Tibial nerve (tissue), 4 donors: ENCODE data around the gene IL9R. TPM values are rescaled to one million over a fixed set of nuclear protein-coding genes. Genes with fewer than 3 reads are reported as not detected.

Experiments
- DNase-seq, 2 donors: peaks; one replicate each; pipeline ENCODE4 v3.0.0-alpha.2; 2019; ENCODE audit warnings: low spot score in 2 of 2
- H3K27ac ChIP-seq, 4 donors: fragments of 200-600 bp; sonication (generic) in 3 of 4; one replicate each; pipeline ENCODE4 v1.5.1; 2017 to 2019; ENCODE audit warnings: mild to moderate bottlenecking in 1 of 4
- H3K27me3 ChIP-seq, 2 donors: fragments of 200-600 bp; sonication (generic) in 1 of 2; one replicate each; pipeline versions ENCODE4 v1.5.1 to v1.6.0; 2017 to 2019
- H3K36me3 ChIP-seq, 3 donors: fragments of 200-600 bp; sonication (generic); one replicate each; pipeline ENCODE4 v1.5.1; 2018 to 2019
- H3K4me1 ChIP-seq, 4 donors: fragments of 200-600 bp; sonication (generic) in 3 of 4; one replicate each; pipeline ENCODE4 v1.5.1; 2017 to 2019
- H3K4me3 ChIP-seq, 4 donors: fragments of 200-600 bp; sonication (generic) in 3 of 4; one replicate each; pipeline ENCODE4 v1.5.1; 2017 to 2019; ENCODE audit warnings: mild to moderate bottlenecking in 1 of 4, moderate library complexity in 1 of 4
- H3K9me3 ChIP-seq, 4 donors: fragments of 200-600 bp; sonication (generic) in 3 of 4; one replicate each; pipeline ENCODE4 v1.5.1; 2017 to 2019
- EP300 ChIP-seq, 2 donors: sonication (generic); formaldehyde crosslinking; IDR thresholded peaks; one replicate each; pipeline ENCODE4 v1.6.1; 2017; ENCODE audit warnings: antibody characterized with exemption in 2 of 2, mild to moderate bottlenecking in 1 of 2
- POLR2A ChIP-seq, 2 donors: fragments of 450-650 bp; IDR thresholded peaks; one replicate each; pipeline ENCODE4 v1.6.1; 2017; ENCODE audit warnings: antibody characterized with exemption in 2 of 2, mild to moderate bottlenecking in 2 of 2, moderate library complexity in 2 of 2
- WGBS, 2 donors: methylation state at CpG; one replicate each; pipeline ENCODE4 v1.1.5; 2018; 5-methylcytosine and 5-hydroxymethylcytosine counted together
- total RNA-seq, 4 donors: library from RNA; depleted of rRNA; stranded (reverse); fragments of >200 nt; gene quantifications; one replicate each; pipeline ENCODE4 v1.1.0, GENCODE V29; 2016
- TF ChIP-seq, protein P1 (sequence below), 5 experiments: fragments of 200-600 bp in 3 of 5; fragments of 450-650 bp in 2 of 5; sonication (generic) in 3 of 5; IDR thresholded peaks; one replicate each; pipeline ENCODE4 v1.5.1; 2016 to 2019; ENCODE audit warnings: antibody characterized with exemption in 5 of 5, mild to moderate bottlenecking in 3 of 5, moderate library complexity in 2 of 5

Gene IL9R
- total RNA-seq, 4 donors from 2014 or later = 0.39 to 0.44 TPM; not detected in 2

DNA sequence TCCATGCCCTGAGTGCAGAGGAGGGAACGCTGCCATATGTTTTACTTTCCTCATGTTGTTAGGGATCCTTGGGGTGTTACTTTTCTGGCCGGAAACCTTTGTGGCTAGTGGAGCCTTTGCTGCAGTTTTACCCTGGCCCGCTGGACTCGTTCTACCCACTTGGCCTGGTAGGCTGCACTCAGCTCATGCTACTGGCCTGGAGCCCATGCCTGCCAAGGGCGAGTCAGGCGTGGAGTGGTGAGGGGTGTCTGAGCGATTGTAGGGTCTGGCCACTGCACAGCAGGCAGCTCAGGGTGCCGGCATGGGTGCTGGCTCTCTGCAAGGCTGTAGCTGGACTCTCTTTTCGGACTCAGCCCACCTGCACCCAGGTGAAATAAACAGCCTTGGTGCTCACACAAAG lies 41.4 kb upstream of the IL9R start:
- H3K9me3 ChIP-seq = no peaks in the 10 kb centered on the region
- TF ChIP-seq EP300 (IDR thresholded peaks at IDR 0.05) (no peak), POLR2A (IDR thresholded peaks at IDR 0.05) (no peak)
- TF ChIP-seq, protein P1, sequence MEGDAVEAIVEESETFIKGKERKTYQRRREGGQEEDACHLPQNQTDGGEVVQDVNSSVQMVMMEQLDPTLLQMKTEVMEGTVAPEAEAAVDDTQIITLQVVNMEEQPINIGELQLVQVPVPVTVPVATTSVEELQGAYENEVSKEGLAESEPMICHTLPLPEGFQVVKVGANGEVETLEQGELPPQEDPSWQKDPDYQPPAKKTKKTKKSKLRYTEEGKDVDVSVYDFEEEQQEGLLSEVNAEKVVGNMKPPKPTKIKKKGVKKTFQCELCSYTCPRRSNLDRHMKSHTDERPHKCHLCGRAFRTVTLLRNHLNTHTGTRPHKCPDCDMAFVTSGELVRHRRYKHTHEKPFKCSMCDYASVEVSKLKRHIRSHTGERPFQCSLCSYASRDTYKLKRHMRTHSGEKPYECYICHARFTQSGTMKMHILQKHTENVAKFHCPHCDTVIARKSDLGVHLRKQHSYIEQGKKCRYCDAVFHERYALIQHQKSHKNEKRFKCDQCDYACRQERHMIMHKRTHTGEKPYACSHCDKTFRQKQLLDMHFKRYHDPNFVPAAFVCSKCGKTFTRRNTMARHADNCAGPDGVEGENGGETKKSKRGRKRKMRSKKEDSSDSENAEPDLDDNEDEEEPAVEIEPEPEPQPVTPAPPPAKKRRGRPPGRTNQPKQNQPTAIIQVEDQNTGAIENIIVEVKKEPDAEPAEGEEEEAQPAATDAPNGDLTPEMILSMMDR (IDR thresholded peaks at IDR 0.05) = no peak
- no peaks in the 10 kb centered on the region for H3K4me1 ChIP-seq
- H3K36me3 ChIP-seq = no peaks in the 10 kb centered on the region
- no peak overlapping the region for H3K4me3 ChIP-seq
- no peak for DNase-seq
- H3K27ac ChIP-seq = no peak overlapping the region
- H3K27me3 ChIP-seq = no peaks in the 10 kb centered on the region
- 85 to 87% methylated on average over 8 to 9 of the region's 9 CpGs for WGBS, 2 donors

- TF ChIP-seq EP300 (IDR thresholded peaks at IDR 0.05) (no peak), POLR2A (IDR thresholded peaks at IDR 0.05) (no peak)
- TF ChIP-seq, protein P1 (IDR thresholded peaks at IDR 0.05) = no peak
- DNase-seq = no peak
- Histone ChIP-seq H3K4me3 (no peak overlapping the region), H3K36me3 (no peaks in the 10 kb centered on the region), H3K4me1 (no peaks in the 10 kb centered on the region), H3K9me3 (no peaks in the 10 kb centered on the region), H3K27ac (no peak overlapping the region), H3K27me3 (no peaks in the 10 kb centered on the region)
- 42 to 68% methylated on average over 3 of the region's 3 CpGs for WGBS, 2 donors
Observed at GRCh38 chrX:155956649-155957048, 40.8 kb upstream of the IL9R start.

- 71 to 75% methylated on average over 7 of the region's 7 CpGs for WGBS, 2 donors
- H3K27ac ChIP-seq = no peak overlapping the region
- TF ChIP-seq, protein P1 (IDR thresholded peaks at IDR 0.05) = no peak
- no peaks in the 10 kb centered on the region for H3K9me3 ChIP-seq
- no peaks in the 10 kb centered on the region for H3K27me3 ChIP-seq
- no peak overlapping the region for H3K4me3 ChIP-seq
- H3K4me1 ChIP-seq = no peaks in the 10 kb centered on the region
- H3K36me3 ChIP-seq = no peaks in the 10 kb centered on the region
- DNase-seq = no peak
Observed at GRCh38 chrX:155957843-155958242, 39.7 kb upstream of the IL9R start.

- 61 to 67% methylated on average over 5 of the region's 5 CpGs for WGBS, 2 donors
- H3K27me3 ChIP-seq = no peaks in the 10 kb centered on the region
Observed at GRCh38 chrX:155959018-155959587, 38.4 kb upstream of the IL9R start.

DNA sequence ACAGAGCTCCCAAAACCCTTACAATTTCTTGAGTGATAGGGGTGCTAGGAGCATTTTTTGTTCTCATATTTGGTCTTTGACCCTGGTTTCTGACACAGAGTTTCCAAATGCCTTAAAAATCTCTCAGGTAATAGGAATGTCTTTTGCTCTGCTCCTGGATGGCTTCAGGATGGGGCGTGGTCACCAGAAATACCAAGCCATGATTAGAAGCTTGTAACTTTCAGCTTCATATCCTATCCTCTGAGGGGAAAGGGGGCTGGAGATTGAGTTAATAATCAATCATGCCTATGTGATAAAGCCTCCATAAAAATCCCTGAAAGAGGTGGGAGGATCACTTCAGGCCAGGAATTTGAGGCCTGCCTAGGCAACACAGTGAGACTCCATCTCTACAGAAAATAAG lies 34.6 kb upstream of the IL9R start:
- DNase-seq = no peak
- H3K36me3 ChIP-seq = no peaks in the 10 kb centered on the region
- 22 to 27% methylated on average over 1 of the region's 1 CpG for WGBS, 2 donors
- H3K27ac ChIP-seq = no peak overlapping the region
- H3K9me3 ChIP-seq = peaks cover 0 to 22% (median 0%) of the 10 kb centered on the region in 4 donors
- TF ChIP-seq, protein P1 (IDR thresholded peaks at IDR 0.05) = no peak
- no peak for TF ChIP-seq POLR2A (IDR thresholded peaks at IDR 0.05)
- no peak for TF ChIP-seq EP300 (IDR thresholded peaks at IDR 0.05)
- H3K27me3 ChIP-seq = no peaks in the 10 kb centered on the region
- H3K4me3 ChIP-seq = no peak overlapping the region
- H3K4me1 ChIP-seq = no peaks in the 10 kb centered on the region

More at GRCh38 chrX:155959018-155959587, 38.4 kb upstream of the IL9R start:
- TF ChIP-seq POLR2A (IDR thresholded peaks at IDR 0.05) (no peak), EP300 (IDR thresholded peaks at IDR 0.05) (no peak)
- TF ChIP-seq, protein P1 (IDR thresholded peaks at IDR 0.05) = no peak
- no peak overlapping the region for H3K27ac ChIP-seq
- H3K4me3 ChIP-seq = no peak overlapping the region
- H3K36me3 ChIP-seq = no peaks in the 10 kb centered on the region
- H3K9me3 ChIP-seq = peaks cover 0 to 11% (median 0%) of the 10 kb centered on the region in 4 donors
- no peak for DNase-seq
- H3K4me1 ChIP-seq = no peaks in the 10 kb centered on the region
